ENCODE results near the gene COX5A.
"Not testable (repeated sequence)": the region's sequence is repeated elsewhere in the genome, so short reads cannot be mapped to it uniquely, and the experiment has no call there.

COX5A gene

DNA sequence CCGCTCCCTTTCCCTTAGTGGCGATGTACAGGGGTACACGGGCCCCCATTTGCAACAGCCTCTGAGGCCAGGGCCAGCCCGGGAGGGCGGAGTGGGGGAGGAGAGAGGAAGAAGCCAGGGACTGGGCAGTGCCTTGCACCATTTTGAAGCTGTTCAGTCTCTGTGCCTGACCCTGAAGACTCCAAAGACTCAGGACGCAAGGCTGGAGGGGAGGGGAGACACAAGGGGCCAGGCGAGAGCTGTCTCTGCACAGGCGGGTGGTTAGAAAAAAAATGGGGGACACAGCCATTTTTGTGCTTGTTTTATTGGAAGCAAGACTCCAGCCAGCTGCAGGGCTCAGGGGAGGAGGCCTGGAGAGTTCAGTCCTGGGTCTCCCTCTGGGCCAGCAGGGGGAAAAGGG, 17.1 kb upstream of the COX5A start:
- DNase-seq = no peak

DNA sequence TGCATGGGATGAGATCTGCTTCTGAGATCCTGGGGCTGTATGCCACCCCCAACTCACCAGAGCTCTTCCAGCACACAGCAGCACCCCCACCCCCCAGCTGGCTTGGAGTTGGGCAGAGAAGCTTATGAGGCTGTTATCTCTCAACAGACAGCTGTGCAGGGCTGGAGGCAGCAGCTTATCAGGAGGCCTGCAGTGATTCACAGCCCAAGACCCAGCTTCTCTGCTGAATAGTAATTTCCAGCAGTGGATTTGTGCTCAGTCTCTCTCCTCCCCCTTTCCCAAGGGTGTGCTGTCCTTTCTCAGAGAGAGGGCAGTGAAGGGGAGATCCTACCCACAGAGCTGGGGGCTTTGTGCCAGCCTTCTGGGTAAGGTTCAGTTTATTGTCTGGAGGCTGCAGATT, 16.6 kb upstream of the COX5A start:
- no peak for DNase-seq

DNA sequence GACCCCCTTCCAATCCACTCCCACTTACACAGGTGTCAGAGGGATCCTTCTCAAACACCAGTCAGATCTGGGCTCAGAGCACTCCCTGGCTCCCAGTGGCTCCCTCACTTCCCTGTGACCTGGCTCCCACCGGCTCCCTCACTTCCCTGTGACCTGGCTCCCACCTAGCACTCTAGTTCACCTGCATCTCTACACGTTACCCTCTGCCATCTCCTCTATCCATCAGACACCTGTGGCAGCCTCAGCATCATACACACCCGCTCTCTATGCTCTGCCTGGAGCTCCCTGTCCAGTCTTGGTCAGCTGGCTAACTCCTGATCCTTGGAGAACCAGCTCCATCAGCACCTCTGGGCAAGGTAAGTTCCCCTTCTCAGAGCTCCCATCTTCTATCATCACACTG, 13.1 kb upstream of the COX5A start:
- DNase-seq = no peak

DNA sequence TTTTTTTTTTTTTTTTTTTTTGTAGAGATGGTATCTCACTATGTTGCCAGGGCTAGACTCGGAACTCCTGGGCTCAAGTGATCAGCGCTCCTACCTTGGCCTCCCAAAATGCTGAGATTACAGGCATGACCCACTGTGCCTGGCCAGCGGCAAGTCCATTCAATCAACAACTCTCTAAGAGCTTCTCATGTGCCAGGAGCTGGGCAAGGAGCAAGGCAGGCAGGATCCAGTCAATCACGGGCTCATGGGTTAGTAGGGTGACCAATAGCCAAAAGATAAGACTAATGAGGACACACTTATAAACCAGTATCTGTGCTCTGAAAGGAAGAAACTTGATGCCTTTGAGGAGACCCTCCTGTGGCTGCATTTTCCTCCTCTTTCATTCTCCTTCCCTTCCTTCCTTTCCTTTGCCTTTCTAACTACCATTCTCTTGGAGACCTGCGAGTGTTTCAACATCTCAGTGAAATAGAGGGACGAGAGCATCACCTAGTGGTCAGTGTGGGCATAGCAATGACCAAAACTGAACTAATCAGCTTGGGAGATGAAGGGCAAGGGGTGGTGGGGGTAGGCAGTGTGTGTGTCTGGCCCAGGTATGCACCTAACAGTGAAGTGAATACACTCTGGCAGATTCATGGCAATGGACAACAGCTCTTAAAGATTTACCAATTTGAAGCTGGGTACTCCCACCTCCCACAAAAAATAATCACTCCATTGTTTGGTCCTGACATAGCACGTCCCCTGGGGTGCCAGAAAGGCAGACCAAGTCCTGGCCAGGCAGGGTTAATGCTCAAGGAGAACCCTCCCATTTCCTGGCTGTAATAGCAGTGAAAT, 12.4 kb upstream of the COX5A start:
- peak; percentile 85 for DNase-seq

DNA sequence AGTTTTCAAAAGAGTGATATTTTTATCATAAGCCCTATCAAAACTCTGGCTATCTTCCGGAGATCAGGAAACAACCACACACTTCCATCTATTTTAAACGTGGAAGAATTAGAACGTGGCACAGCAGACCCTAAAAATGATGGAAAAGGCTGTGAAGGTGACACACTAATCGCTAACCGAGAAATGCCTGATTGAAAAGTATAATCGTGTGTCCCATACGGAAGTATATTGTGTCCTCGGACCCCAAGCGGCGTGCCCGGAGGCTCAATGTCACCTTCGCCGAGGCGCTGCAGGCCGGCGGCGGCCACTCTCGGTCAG, 642 bp downstream of the COX5A start:
- no peak for DNase-seq

DNA sequence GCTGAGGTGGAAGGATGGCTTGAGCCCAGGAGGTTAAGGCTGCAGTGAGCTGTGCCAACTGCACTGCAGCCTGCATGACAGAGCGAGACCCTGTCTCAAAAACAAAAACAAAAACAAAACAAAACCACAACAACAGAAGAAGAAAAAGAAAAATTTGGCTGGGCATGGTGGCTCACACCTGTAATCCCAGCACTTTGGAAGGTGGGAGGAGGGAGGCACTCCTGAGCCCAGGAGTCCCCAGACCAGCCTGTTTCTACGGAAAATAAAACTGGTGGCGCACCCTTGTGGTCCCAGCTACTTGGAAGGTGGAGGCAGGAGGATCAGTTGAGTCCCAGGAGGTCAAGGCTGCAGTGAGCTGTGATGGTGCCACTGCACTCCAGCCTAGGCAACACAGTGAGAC, 2.7 kb downstream of the COX5A start:
- DNase-seq = not testable (repeated sequence)

DNA sequence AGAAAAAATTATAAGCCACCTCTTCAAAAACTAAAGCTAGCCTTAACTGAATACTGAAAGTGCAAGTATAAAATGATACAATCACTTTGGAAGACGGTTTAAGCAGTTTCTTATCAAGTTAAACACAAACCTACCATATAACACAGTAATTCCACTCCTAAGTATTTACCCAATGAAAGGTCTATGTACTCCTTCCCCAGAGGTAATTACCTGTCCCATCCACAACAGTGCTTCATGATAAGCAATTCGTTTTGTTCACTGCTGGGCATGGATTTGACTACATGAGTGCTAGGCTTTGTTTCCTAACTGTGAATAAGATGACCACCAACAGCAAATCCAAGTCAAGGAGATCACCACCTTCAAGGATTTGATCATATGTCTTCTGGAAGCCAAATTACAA, 4.3 kb downstream of the COX5A start:
- no peak for DNase-seq

DNA sequence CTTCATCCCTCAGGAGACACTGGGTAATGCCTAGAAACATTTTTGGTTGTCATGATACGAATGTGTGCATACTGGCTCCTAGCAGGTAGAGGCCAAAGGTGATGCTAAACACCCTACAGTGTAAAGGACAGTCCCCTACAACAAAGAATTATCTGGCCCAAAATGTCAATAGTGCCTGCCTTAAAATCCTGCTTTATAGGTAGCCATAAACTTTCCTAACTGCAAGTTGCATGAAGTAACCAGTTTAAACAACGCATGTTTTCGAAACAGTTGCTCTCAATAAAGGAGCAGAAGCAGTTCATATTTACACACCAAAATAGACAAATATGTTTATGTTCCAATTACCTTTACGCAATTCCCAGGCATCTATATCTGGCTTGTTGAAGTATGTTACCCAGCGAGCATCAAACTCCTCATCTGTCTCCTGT, 9.1 kb downstream of the COX5A start:
- DNase-seq = no peak

DNA sequence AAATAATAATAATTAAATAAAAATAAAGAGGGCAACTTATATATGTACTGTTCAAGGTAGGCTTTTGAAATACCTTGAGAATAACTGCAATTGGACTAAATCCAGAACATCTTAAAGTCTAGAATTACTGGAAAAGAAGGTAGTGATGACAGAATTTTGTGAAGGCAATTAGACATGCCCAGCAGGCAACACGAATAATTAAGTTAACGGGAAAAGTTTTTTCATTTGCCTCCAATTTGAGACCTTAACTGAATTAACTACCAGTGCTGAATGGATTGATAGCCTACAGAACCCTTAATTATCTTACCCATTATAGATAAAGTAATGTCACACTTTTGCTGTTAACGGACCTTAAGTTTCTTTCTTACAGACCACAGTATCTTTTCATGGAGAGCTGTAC, 13.3 kb downstream of the COX5A start:
- DNase-seq = no peak

DNA sequence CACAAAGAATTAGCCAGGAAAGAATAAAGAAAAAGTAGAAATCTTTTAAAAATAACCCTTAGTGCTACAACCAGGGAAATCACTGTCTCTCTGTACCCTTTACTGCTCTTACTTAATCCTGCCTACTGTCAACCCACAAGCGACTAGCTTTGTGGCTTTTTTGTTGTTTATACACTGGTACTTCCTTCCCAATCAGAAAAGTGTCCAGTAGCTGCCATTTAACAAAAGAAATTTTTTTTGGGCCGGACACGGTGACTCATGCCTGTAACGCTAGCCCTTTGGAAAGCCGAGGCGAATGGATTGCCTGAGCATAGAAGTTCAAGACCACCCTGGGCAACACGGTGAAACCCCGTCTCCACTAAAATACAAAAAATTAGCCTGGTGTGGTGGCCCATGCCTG, 17.4 kb downstream of the COX5A start:
- no peak for DNase-seq

DNA sequence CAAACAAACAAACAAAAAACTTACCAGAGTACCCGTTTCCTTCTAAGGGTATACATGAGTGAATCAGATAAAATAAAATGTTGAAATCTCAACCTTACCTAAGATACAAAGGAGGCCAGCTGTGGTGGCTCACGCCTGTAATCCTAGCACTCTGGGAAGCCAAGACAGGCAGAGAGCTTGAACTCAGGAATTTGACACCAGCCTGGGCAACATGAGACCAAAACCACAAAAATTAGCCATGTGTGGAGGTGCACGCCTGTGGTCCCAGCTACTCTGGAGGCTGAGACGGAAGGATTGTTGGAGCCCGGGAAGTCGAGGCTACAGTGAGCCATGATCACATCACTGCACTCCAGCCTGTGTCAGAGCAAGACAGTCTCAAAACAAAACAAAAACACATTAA, 20.2 kb downstream of the COX5A start:
- DNase-seq = no peak

DNA sequence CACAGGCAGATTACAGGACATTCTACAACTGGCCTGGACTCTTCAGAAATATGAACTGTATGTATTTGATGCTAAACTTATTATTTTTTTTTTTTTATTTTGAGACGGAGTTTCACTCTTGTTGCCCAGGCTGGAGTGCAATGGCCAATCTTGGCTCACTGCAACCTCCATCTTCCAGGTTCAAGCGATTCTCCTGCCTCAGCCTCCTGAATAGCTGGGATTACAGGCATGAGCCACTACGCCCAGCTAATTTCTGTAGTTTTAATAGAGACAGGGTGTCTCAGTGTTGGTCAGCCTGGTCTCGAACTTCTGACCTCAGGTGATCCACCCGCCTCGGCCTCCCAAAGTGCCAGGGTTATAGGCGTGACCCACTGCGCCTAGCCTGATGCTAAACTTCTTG, 24.1 kb downstream of the COX5A start:
- DNase-seq = not testable (repeated sequence)

DNA sequence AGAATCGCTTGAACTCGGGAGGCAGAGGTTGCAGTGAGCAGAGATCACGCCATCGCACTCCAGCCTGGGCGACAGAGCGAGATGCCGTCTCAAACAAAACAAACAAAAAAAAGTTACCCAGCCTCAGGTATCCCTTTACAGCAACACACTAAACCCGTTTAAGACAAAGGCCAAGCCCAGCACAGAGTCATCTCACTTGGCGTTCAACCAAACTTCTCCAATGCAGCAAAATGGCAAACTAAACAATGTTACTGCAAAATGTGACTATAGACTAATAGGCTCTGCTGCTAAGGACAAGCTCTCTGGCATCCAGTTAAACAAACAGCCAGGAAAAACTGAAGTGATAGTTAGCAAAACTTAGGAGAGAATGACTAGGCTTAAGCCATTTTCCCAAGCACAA, 24.8 kb downstream of the COX5A start:
- no peak for DNase-seq

DNA sequence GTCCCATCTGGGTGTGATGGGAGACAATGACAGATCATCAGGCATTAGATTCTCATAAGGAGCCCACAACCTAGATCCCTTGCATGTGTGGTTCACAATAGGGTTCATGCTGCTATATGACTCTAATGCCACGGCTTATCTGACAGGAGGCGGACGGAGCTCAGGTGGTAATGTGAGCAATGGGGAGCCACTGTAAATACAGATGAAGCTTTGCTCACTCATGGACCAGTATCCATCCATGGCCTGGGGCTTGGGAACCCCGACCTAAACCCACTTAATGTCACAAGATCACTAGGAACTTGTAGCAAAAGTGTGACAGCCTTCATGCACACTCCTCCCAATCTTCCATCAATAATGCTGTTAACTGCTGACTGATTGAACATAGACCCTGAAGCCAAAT, 29.2 kb downstream of the COX5A start:
- no peak for DNase-seq

DNA sequence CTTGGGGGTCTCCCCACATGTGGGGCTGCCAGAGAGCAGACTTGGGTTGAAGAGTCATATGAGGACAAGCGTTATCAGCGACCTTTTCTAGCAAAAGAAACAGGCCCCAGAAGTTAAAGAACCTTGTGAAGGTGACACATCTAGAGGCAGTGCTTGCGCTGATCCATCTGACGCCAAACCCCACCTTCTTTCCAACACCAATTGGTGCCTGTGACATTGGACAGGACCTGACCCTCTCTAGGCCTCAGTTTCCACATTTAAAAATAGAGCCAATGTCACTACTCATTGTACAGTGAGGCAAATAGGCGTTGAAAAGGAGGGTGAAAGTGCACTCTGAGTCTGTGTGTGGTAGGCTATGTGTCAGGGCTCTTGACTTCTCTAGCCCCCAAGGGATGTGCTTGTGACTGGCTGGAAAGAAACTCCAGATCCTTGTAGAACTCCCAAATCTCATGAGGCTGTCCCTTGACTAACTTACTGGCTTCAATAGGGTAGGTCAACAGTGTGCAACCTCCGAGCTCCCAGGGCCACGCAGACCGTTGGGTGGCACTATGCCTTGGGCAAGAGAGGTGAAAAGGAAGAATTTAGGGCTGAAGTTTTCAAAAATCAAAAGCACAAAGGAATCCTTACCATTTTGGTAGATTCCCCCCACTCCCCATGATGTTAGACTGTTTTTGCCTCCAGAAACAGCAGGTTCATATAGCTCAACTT, 30.6 kb downstream of the COX5A start:
- DNase-seq = no peak

DNA sequence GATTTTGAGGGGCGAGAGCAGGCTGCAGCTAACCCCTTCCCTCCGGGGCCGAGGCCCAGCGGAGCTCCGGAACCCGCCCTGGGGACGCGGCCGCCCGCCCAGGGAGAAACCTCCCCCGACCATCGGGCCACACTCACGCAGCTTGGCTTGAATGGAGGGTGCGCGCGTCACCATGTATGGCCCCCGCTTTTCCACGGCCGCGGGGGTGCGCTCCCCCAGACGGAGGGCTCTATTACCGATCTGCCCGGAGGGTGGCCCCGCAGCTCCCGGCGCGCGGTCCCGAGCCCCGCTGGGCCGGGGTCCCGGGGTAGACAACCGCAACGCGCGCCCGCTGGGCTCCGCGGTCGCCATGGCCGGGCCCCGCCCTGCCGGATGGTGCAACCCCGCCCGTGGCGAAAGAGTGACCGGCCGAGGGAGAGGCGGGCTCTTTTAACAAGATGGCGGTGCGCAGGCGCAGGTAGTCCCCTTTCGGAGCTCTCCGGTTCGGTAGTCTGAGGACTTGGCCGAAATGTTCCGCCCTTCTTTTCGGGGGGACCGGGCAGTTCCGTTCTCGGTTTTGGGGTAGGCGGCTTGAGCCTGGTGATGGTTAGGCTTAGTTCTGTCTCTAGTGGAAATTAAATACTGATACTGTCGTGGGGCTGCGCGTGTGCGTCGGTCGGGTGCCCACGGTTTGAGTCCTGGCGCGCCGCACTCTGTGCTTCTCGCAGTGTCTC, 31.3 kb downstream of the COX5A start, which contains the start of gene FAM219B:
TSS of gene FAM219B (minus strand) at position 402 of the 713 bp plus-strand sequence. CDS start at position 351, 51 bp downstream.
- DNase-seq = peak; percentile 78

DNA sequence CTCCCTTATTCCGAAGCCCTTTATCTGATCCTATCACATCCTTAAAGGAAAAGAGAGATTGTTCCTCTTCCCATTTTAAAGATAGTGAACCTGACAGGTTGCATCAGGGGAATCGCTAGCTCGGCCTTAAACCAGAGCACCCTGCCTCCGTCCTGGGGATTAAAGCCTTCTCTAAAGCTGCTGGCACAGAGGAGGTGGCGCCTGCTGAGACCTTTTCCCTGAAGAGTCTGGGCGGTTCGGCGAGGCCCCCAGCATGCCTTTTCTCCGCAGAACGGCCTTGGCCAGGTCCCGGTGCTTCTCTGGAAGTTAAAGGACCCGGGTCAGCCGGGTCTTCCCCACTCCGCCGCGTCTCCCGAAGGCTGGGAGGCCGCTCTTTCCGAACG, 31.8 kb downstream of the COX5A start:
- DNase-seq = no peak

DNA sequence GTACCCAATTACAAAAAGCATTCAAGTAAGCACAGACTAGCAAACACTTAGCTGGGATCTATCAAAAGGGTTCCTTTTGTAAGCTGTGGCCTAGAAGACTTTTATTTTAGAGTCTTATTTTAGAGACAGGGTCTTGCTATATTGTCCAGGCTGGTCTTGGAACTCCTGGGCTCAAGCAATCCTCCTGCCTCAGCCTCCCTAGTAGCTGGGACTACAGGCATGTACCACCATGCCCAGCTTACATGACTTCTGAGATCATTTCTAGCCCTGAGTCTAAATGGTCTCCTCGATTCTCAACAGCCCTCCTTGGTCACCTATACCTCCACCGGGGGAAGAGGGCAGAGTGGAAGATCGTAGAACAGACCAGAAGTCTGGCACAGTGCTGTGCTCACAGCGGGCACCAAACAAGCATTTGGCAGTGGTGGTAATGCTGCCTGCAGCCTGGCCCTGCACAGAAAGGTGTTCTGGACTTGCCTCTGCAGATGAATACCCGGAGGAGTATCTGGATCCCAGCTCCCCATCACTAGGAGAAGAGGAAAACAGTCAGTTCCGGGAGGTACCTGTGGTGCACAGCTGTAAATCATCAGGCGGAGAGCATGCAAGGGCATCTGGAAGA, 33.6 kb downstream of the COX5A start:
- no peak for DNase-seq

DNA sequence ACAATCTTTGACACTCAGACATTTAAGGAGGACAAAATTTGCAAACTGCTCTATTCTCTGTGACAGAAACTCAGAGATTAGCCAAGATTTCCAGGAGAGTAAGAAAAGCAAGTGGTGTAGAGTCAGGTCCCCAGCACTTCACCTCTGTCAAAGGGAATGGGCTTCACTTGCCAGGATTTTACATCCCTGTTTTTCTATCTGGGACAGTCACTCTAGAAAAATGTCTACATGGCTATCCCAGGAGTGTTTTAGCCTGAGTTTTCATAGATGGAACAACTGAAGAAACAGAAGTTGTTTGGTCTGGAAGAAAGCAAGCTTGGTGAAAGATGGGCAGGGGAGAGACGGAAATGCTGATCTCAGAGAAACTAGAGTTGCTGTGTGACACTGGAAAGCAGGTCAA, 34.2 kb downstream of the COX5A start:
- no peak for DNase-seq

DNA sequence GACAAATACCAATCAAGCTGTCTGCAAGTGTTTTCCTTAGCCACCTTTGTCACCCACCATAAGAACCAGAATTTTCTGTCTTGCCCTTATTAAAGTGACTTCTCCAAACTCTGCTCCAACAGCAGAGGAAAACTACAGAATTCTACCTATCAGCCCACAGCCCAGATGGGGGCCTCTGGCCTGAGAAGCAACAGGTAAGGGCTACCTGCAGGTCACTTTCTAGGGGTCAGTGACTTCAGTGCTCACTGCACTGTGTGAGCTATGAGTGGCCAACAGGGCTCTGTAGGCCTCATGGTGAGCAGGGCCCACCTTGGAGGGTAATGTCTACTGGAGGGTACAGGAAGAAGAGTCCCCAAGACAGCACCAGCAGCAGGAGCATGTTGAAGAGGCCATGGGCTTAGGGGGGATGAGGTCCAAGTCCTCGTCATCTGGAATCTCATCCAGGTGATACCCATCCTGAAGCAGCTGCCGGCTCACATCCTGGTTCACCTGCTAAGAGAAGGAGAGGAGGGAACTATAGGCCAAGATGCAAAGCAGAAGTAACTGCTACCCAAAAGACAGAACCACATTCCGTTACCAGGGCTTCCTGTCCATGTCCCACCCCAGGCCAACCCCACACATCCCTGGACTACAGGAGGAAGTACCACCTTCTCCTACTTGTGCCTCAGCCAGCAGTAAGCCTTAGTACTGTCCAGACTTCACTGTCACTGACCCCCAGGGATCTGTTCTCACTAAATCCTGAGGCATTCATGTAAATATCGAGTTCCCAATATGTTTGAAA, 35.4 kb downstream of the COX5A start:
- DNase-seq = no peak

DNA sequence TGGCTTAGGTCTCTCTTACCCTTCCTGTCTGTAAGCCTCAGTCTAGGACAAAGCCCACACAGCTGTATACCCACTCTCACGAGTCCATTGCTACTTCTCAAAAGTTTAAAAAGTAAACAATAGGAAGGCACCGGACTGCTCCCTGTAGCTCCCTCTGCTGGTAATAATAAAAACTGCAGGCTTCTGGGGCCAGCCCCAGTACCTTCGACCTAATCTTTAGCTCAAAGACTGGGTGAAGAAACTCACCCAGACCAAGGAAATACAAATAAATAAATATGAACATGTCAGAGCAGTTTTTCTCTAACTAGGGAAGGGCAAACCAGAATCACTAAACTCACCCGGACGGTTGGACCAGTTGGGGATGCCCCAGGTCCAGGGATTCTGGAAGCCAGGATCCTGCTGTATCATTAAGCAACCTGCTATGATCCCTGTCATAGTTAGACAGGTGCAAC, 36.2 kb downstream of the COX5A start:
- peak; percentile 80 for DNase-seq

DNA sequence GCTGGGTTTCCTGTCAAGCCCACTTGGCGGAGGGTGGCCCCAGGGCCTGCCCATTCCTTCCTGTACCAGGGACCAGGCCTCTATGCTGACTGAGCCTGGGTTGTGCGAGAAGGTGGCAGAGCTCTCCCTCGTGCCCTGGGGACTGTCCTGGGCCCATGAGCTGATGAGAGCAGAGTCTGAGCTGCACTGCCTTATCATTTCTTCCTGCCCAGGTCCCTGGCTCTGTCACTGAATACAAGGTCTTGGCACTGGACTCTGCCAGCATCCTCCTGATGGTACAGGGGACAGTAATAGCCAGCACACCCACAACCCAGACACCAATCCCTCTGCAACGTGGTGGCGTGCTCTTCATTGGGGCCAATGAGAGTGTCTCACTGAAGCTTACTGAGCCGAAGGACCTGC, 40.6 kb downstream of the COX5A start:
- DNase-seq = no peak

DNA sequence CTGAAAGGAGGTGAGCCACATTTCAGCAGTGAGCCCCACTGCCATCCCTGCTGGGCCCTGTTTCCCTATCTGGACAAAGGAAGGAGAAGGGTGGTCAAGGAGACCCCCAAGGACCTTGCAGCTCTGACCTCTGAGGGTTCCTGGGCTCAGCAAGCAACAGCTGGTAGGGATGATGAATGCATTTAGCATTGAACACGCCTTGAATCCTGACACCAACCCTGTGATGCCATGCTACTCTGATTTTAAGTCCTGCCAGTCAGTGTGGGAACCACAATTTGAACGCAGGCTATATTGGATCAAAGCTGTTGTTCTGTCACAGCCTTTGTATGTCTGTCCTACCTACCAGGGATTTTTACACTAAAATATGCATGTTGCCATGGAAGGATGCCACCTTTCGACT, 41.6 kb downstream of the COX5A start:
- DNase-seq = no peak

Data from CD4-positive, alpha-beta T cell treated with Interleukin-21 for 1 hour (primary cell).